WTC11 (cell line): ENCODE data around the gene C17orf50.

Experiments
- CREB1 ChIP-seq: sonication (generic); formaldehyde crosslinking; IDR thresholded peaks from 2 replicates; pipeline ENCODE4 v1.8.0; 2023; ENCODE audit warnings: mild to moderate bottlenecking, missing genetic modification reagents
- CREM ChIP-seq: sonication (generic); formaldehyde crosslinking; IDR thresholded peaks from 2 replicates; pipeline ENCODE4 v1.8.1; 2022; ENCODE audit warnings: mild to moderate bottlenecking, missing genetic modification reagents, moderate library complexity
- CTCF ChIP-seq: fragments of 200-600 bp; IDR thresholded peaks from 2 replicates; pipeline ENCODE4 v1.8.0; 2022; ENCODE audit warnings: antibody characterized with exemption
- ESRRA ChIP-seq: sonication (generic); formaldehyde crosslinking; IDR thresholded peaks from 2 replicates; pipeline ENCODE4 v1.8.1; 2022; ENCODE audit warnings: mild to moderate bottlenecking, missing genetic modification reagents, borderline replicate concordance
- IRF1 ChIP-seq: sonication (generic); formaldehyde crosslinking; IDR thresholded peaks from 2 replicates; pipeline ENCODE4 v1.8.0; 2023; ENCODE audit warnings: missing genetic modification reagents
- MAX ChIP-seq: sonication (generic); formaldehyde crosslinking; IDR thresholded peaks from 2 replicates; pipeline ENCODE4 v1.8.0; 2022; ENCODE audit warnings: mild to moderate bottlenecking, missing genetic modification reagents
- NFYB ChIP-seq: sonication (generic); formaldehyde crosslinking; conservative IDR thresholded peaks from 2 replicates; pipeline ENCODE4 v1.8.0; 2022; ENCODE audit warnings: low read depth, missing genetic modification reagents
- NR1H2 ChIP-seq: sonication (generic); formaldehyde crosslinking; IDR thresholded peaks from 2 replicates; pipeline ENCODE4 v1.9.0; 2021; ENCODE audit warnings: mild to moderate bottlenecking, moderate library complexity, missing genetic modification reagents
- SP1 ChIP-seq: sonication (generic); formaldehyde crosslinking; conservative IDR thresholded peaks from 2 replicates; pipeline ENCODE4 v1.8.1; 2022; ENCODE audit warnings: missing genetic modification reagents
- TEAD4 ChIP-seq: sonication (generic); formaldehyde crosslinking; IDR thresholded peaks from 2 replicates; pipeline ENCODE4 v1.8.0; 2022; ENCODE audit warnings: mild to moderate bottlenecking, missing genetic modification reagents
- ZSCAN18 ChIP-seq: fragments of 250-450 bp; sonication (Bioruptor Pico); IDR thresholded peaks from 2 replicates; pipeline ENCODE4 v2.1.2; 2022; ENCODE audit warnings: mild to moderate bottlenecking, moderate library complexity
- TF ChIP-seq, protein P1 (sequence below): sonication (generic); formaldehyde crosslinking; IDR thresholded peaks from 2 replicates; pipeline ENCODE4 v1.8.1; 2022; ENCODE audit warnings: mild to moderate bottlenecking, missing genetic modification reagents, moderate library complexity, borderline replicate concordance
- TF ChIP-seq, protein P2 (sequence below): sonication (generic); formaldehyde crosslinking; IDR thresholded peaks from 2 replicates; pipeline ENCODE4 v1.8.0; 2022; ENCODE audit warnings: missing genetic modification reagents
- TF ChIP-seq, protein P3 (sequence below): fragments of 250-450 bp; sonication (Bioruptor Pico); IDR thresholded peaks from 2 replicates; pipeline ENCODE4 v1.9.0; 2021; ENCODE audit warnings: mild to moderate bottlenecking, borderline replicate concordance

DNA sequence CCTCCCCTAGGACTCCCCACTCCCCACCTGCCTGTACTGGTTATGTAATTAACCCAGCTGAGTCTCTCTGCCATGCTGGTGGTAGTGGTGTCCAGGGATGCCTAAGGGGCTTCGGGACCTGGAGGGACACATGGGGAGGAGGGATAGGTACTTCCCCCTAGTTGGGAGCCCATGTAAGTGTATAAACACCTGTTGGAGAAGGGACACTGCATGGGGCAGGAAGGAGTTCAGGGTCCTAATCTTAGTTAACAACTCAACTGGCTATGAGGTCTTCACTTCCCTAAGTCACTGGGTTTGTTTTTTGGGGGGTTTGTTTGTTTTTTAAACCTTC lies 27.9 kb upstream of the C17orf50 start:
- TF ChIP-seq IRF1 (CRISPR knock-in tag) (no peak), CTCF (no peak), CREB1 (CRISPR knock-in tag) (no peak), ZSCAN18 (no peak), NR1H2 (no peak), ESRRA (CRISPR knock-in tag) (no peak), SP1 (CRISPR knock-in tag) (no peak), MAX (CRISPR knock-in tag) (no peak), TEAD4 (CRISPR knock-in tag) (no peak), CREM (CRISPR knock-in tag) (no peak), NFYB (CRISPR knock-in tag) (no peak)
- TF ChIP-seq, protein P1, sequence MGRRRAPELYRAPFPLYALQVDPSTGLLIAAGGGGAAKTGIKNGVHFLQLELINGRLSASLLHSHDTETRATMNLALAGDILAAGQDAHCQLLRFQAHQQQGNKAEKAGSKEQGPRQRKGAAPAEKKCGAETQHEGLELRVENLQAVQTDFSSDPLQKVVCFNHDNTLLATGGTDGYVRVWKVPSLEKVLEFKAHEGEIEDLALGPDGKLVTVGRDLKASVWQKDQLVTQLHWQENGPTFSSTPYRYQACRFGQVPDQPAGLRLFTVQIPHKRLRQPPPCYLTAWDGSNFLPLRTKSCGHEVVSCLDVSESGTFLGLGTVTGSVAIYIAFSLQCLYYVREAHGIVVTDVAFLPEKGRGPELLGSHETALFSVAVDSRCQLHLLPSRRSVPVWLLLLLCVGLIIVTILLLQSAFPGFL (CRISPR knock-in tag): no peak
- TF ChIP-seq, protein P2, sequence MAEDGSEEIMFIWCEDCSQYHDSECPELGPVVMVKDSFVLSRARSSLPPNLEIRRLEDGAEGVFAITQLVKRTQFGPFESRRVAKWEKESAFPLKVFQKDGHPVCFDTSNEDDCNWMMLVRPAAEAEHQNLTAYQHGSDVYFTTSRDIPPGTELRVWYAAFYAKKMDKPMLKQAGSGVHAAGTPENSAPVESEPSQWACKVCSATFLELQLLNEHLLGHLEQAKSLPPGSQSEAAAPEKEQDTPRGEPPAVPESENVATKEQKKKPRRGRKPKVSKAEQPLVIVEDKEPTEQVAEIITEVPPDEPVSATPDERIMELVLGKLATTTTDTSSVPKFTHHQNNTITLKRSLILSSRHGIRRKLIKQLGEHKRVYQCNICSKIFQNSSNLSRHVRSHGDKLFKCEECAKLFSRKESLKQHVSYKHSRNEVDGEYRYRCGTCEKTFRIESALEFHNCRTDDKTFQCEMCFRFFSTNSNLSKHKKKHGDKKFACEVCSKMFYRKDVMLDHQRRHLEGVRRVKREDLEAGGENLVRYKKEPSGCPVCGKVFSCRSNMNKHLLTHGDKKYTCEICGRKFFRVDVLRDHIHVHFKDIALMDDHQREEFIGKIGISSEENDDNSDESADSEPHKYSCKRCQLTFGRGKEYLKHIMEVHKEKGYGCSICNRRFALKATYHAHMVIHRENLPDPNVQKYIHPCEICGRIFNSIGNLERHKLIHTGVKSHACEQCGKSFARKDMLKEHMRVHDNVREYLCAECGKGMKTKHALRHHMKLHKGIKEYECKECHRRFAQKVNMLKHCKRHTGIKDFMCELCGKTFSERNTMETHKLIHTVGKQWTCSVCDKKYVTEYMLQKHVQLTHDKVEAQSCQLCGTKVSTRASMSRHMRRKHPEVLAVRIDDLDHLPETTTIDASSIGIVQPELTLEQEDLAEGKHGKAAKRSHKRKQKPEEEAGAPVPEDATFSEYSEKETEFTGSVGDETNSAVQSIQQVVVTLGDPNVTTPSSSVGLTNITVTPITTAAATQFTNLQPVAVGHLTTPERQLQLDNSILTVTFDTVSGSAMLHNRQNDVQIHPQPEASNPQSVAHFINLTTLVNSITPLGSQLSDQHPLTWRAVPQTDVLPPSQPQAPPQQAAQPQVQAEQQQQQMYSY (CRISPR knock-in tag): no peak
- TF ChIP-seq, protein P3, sequence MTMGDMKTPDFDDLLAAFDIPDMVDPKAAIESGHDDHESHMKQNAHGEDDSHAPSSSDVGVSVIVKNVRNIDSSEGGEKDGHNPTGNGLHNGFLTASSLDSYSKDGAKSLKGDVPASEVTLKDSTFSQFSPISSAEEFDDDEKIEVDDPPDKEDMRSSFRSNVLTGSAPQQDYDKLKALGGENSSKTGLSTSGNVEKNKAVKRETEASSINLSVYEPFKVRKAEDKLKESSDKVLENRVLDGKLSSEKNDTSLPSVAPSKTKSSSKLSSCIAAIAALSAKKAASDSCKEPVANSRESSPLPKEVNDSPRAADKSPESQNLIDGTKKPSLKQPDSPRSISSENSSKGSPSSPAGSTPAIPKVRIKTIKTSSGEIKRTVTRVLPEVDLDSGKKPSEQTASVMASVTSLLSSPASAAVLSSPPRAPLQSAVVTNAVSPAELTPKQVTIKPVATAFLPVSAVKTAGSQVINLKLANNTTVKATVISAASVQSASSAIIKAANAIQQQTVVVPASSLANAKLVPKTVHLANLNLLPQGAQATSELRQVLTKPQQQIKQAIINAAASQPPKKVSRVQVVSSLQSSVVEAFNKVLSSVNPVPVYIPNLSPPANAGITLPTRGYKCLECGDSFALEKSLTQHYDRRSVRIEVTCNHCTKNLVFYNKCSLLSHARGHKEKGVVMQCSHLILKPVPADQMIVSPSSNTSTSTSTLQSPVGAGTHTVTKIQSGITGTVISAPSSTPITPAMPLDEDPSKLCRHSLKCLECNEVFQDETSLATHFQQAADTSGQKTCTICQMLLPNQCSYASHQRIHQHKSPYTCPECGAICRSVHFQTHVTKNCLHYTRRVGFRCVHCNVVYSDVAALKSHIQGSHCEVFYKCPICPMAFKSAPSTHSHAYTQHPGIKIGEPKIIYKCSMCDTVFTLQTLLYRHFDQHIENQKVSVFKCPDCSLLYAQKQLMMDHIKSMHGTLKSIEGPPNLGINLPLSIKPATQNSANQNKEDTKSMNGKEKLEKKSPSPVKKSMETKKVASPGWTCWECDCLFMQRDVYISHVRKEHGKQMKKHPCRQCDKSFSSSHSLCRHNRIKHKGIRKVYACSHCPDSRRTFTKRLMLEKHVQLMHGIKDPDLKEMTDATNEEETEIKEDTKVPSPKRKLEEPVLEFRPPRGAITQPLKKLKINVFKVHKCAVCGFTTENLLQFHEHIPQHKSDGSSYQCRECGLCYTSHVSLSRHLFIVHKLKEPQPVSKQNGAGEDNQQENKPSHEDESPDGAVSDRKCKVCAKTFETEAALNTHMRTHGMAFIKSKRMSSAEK (CRISPR knock-in tag): no peak
